Vein endothelial cell (primary cell): Measurements from ENCODE around the gene DNER. TPM values are rescaled to one million over a fixed set of nuclear protein-coding genes. Genes with fewer than 3 reads are reported as not detected.

Experiments
- small RNA-seq: library from RNA; depleted of rRNA; stranded (forward); fragments of <200 nt; gene quantifications from one replicate; pipeline ENCODE3, GENCODE V24; 2012
- total RNA-seq: library from RNA; depleted of rRNA; stranded (reverse); fragments of >200 nt; gene quantifications from 2 replicates; pipeline ENCODE4 v1.2.3, GENCODE V29; 2012

The DNER gene, protein sequence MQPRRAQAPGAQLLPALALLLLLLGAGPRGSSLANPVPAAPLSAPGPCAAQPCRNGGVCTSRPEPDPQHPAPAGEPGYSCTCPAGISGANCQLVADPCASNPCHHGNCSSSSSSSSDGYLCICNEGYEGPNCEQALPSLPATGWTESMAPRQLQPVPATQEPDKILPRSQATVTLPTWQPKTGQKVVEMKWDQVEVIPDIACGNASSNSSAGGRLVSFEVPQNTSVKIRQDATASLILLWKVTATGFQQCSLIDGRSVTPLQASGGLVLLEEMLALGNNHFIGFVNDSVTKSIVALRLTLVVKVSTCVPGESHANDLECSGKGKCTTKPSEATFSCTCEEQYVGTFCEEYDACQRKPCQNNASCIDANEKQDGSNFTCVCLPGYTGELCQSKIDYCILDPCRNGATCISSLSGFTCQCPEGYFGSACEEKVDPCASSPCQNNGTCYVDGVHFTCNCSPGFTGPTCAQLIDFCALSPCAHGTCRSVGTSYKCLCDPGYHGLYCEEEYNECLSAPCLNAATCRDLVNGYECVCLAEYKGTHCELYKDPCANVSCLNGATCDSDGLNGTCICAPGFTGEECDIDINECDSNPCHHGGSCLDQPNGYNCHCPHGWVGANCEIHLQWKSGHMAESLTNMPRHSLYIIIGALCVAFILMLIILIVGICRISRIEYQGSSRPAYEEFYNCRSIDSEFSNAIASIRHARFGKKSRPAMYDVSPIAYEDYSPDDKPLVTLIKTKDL
- total RNA-seq: 0.33 and 0.67 TPM in 2 replicates

DNA sequence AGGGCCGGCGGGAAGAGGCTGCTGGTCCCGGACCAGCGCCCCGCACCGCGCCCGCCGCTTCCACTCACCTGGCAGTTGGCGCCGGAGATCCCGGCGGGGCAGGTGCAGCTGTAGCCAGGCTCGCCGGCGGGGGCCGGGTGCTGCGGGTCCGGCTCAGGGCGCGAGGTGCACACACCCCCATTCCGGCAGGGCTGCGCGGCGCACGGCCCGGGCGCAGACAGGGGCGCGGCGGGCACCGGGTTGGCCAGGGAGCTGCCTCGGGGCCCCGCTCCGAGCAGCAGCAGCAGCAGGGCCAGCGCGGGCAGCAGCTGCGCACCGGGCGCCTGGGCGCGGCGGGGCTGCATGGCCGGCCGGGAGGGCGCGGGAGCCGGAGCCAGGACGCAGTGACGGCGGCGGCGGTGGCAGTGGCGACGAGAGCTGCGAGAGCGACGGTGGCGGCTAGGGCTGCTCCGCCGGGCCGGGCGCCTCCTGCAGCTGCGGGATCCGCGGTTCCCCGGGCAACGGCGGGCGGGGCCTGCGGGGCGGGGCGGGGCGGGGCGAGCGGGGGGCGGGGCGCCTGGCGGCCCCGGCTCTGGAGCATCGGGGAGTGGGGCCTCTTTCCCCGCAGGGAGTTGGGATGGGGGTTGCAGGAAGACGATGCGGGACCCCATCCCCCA, at the start of gene DNER:
Gene DNER, minus strand, starts transcription at position 476 of the 656 bp plus-strand sequence. Its CDS starts 132 bp downstream, at position 344.

Small RNAs within 50 kb of the gene (small RNA-seq; reads per million reads assigned to genes)
- 0.11 reads per million for gene RNU7-9P

Other genes starting within 250 kb of the DNER start
- gene TRIP12, start 207.5 kb upstream of the DNER start, total RNA-seq: 261 and 287 TPM in 2 replicates
- gene FBXO36, start 207.9 kb upstream of the DNER start, total RNA-seq: 2.4 and 2.6 TPM in 2 replicates